Pons (tissue), 1 donor: ENCODE data around the gene PSMD4.
A peak's percentile ranks its signal among the peaks of the same experiment; 100 is the strongest.
"Not testable (repeated sequence)": the region's sequence is repeated elsewhere in the genome, so short reads cannot be mapped to it uniquely, and the experiment has no call there.

Experiments used
- DNase-seq: peaks from one replicate; pipeline ENCODE4 v3.0.0-alpha.2; 2016; ENCODE audit warnings: low spot score

The PSMD4 gene

GRCh38 chr1:151254217-151255213 is at the start of gene PSMD4:
PSMD4 (plus strand) TSS chr1:151254734; CDS start chr1:151254783, 49 bp downstream.
- DNase-seq = peak; percentile 97

- DNase-seq = not testable (repeated sequence)
Observed at GRCh38 chr1:151205381-151205965, 49.1 kb upstream of the PSMD4 start.

GRCh38 chr1:151210830-151211229 is 43.7 kb upstream of the PSMD4 start:
- no peak for DNase-seq

- DNase-seq = no peak
Observed at GRCh38 chr1:151211972-151212705, 42.4 kb upstream of the PSMD4 start.

GRCh38 chr1:151213560-151213959 is 41.0 kb upstream of the PSMD4 start:
- no peak for DNase-seq

- no peak for DNase-seq
Observed at GRCh38 chr1:151221616-151222015, 32.9 kb upstream of the PSMD4 start.

GRCh38 chr1:151222130-151222529 is 32.4 kb upstream of the PSMD4 start:
- DNase-seq = no peak

- no peak for DNase-seq
Observed at GRCh38 chr1:151235235-151235634, 19.3 kb upstream of the PSMD4 start.

GRCh38 chr1:151237678-151238466 is 16.7 kb upstream of the PSMD4 start:
- DNase-seq = no peak

- DNase-seq = peak; percentile 22
Observed at GRCh38 chr1:151238467-151238739, 16.1 kb upstream of the PSMD4 start.

GRCh38 chr1:151242442-151242841 is 12.1 kb upstream of the PSMD4 start:
- no peak for DNase-seq

- DNase-seq = no peak
Observed at GRCh38 chr1:151243683-151244216, 10.8 kb upstream of the PSMD4 start.

- DNase-seq = no peak
Observed at GRCh38 chr1:151246786-151247185, 7.7 kb upstream of the PSMD4 start.

GRCh38 chr1:151251656-151252470 is 2.7 kb upstream of the PSMD4 start:
- peak; percentile 78 for DNase-seq

- no peak for DNase-seq
Observed at GRCh38 chr1:151255381-151255780, 847 bp downstream of the PSMD4 start.

- no peak for DNase-seq
Observed at GRCh38 chr1:151259351-151259750, 4.8 kb downstream of the PSMD4 start.

GRCh38 chr1:151265446-151266236 is 11.1 kb downstream of the PSMD4 start:
- no peak for DNase-seq

- DNase-seq = no peak
Observed at GRCh38 chr1:151266315-151266714, 11.8 kb downstream of the PSMD4 start.

GRCh38 chr1:151266821-151267220 is 12.3 kb downstream of the PSMD4 start:
- no peak for DNase-seq

GRCh38 chr1:151267760-151268159 is 13.2 kb downstream of the PSMD4 start:
- no peak for DNase-seq
